NCI-H2029 (cell line): ENCODE measurements around the gene ZBED5.
A peak's percentile ranks its signal among the peaks of the same experiment; 100 is the strongest.
"Not testable (repeated sequence)": the region's sequence is repeated elsewhere in the genome, so short reads cannot be mapped to it uniquely, and the experiment has no call there.

Source experiments
- DNase-seq: peaks from one replicate; lab custom pipeline; 2025; lab: John Stamatoyannopoulos, UW

The ZBED5 gene

GRCh38 chr11:10838083-10838482 is 19.8 kb downstream of the ZBED5 start:
- DNase-seq = no peak

- DNase-seq = not testable (repeated sequence)
Measured at GRCh38 chr11:10836884-10837283, 21.0 kb downstream of the ZBED5 start.

- DNase-seq = no peak
Measured at GRCh38 chr11:10829139-10829538, 28.7 kb downstream of the ZBED5 start.

DNA sequence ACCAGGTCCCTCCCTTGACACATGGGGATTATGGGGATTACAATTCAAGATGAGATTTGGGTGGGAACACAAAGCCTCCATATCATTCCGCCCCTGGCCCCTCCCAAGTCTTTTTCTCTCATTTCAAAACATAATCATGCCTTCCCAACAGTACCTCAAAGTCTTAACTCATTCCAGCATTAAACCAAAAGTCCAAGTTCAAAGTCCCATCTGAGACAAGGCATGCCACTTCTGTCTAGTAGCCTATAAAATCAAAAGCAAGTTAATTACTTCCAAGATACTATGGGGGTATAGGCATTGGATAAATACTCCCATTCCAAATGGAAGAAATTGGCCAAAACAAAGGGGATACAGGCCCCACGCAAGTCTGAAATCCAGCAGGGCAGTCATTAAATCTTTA is 29.5 kb downstream of the ZBED5 start:
- DNase-seq = no peak

DNA sequence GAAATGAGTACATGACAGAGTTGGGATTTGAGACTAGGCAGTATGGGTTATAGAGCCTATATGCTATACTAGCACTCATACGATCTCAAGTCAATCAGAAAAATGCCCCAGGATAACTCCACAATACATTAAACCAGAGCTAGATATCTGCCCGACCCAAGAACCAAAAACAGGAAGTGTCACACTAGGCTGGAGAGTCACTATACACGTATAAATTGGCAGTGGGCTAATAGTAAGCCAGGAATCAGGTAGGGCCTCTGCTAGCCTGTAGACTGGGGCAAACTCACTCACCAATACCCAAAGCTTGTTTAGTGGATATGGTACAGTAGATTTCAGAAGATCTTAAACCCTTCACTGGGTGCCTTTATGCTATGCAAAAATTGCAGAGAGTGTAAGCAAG is 33.0 kb downstream of the ZBED5 start:
- DNase-seq = no peak

DNA sequence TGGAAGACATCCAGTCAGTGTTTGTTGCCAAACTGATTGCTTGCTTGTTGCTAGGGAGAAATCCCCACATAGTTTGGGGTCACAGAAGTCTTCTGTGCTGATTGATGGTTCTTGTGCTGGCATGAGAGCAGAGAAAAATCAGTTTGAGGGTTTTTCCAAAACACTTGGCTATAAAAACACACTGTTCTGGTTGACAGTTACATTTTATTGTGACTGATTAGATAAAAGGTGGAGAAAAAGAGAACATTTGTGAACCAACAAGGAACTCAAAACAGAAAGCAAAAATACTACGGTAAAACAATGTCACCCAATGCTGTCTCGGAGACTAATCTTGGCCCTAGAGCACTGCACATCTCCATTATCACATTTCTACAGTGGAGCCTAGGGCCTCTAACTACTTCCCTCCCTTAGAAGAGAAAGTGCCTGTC is 34.7 kb downstream of the ZBED5 start:
- no peak for DNase-seq

DNA sequence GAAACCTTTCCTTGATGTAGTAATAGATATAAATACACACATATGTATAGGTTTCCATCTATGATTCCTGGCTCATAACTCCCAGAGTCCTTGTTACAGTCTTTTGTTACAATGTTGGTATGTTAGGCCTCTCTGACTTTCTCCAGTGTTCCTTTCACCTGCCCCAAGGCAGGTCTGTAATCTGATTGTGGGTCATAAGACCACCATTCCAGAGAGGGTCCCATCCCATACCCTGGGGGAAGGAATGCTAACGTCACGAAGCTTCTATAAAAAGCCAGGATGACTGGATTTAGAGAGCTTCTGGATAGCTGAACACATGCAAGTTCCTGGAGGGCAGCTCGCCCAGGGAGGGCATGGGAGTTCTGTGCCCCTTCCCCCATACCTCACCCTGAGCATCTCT is 35.4 kb downstream of the ZBED5 start:
- DNase-seq = not testable (repeated sequence)

DNA sequence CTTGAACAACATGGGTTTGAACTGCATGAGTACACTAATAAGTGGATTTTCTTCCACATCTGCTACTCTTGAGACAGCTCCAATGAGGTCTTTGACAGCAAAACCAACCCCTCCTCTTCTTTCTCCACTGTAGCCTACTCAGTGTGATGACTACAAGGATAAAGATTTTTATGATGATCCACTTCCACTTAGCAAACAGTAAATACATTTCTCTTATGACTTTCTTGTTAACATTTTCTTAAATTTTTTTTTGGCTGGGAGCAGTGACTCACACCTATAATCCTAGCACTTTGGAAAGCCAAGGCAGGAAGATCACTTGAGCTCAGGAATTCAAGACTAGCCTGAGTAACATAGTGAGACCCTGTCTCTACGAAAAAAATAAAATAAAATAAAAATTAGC is 39.3 kb downstream of the ZBED5 start:
- no peak for DNase-seq

DNA sequence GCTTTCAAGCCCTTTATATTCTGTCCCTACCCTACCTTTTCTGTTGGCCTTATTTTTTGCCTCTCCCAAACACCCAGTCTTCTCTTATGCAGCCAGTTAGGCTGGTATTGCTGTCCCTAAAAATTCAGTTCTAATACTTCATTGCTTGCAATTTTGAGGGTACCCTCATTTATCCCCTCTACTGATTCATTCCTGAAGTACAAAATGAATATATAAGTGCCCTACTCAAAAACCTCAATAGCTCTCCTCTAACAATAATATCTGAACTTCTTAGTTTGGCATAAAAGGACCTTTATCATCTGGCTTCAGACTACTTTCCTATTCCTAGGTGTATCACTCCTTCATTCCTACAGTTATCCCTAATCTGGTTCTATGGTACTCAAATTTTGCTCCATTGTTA is 43.9 kb downstream of the ZBED5 start:
- no peak for DNase-seq

DNA sequence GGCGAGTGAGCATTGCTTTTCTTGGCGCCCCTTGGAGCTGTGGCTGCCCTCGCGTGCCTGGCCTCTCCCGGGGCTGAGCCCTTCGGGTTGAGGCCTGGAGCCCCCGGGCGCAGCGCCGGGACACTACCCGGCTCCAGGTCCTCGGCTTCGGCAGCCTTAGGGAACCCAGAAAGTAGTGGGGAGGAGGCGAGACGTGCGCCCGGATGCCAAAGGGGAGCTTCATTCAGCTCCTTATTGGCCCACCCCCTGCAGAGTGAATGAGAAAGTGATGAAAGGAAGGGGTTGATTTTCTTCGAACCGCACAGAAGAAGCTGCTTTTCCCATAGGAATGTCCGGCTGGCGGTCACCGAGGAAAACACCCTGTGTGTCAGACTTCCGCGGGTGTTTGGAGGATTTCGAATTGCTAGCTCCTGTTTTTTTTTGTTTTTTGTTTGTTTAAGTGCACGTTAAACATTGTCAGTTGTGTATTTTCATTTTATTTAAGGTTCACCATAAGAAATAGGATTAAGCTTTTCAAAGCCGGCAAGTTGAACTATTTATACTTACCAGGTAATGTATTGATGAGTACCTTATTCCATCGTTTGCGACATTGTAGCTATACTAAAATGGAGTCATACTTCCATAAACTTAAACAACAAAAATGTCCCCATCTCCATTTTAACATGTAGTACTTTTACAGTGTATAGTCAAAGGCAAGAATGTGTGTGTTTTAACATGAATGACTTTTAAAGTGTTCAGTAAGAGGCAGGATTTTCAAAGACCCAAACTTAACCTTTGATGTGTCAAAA is 48.3 kb downstream of the ZBED5 start:
- DNase-seq = peak; percentile 29

DNA sequence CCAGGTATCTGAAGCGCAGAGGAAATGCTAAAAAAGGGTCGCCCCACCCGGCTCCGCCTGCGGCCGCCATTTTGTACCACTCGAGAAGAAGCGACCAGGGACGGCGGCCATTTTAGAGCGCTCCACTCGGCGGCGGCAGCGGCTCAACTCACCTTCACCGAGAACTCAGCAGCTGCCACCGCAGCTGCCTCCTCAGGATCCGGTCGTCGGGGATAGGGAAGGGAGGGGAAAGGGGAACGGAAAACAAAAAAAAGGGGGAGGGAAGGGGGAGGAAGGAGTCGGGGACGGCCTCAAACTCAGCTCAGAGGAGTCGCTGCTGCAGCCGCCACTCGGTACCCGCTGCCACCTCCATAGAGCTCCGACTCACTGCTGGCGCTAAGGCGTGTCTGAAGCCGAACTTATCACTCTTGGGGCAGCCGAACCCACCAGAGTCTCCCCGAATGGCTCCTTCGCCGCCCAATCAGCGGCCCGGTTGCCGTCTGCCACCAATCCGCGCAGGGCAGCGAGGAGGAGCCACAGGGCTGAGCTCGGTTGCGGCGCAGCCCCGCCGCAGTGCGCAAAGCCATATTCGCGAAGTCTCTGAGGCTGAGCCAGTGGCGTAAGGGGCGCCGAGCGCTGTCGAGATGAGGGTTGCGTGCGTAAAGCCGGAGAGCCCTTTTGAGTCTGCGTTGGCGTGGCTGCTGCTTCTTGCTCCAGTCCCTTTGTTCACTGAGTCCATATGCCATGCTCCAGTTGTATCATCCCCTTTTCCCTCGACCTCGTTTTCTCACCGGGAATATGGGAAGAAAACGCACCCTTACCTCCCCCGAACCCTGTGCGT is 49.1 kb downstream of the ZBED5 start, which contains the start of gene EIF4G2:
Gene EIF4G2 (minus strand): TSS at position 374 of the 820 bp plus-strand sequence.
- peak; percentile 98 for DNase-seq

DNA sequence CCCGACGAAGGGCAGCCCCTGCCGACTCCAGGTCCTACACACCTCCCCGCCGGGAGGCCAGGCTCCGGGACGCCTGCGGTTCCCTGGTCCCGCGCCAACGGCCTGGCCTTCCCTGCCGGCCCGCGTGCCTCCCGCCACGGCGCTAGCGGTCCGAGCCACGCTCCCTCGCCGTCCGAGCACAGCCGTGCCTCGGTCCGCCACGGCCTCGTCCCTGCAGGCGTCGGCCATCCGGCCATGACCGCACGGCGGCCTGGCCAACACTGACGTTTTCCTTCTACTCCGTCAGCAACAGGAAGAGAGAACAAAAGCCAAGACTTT is 49.7 kb downstream of the ZBED5 start:
- no peak for DNase-seq

GRCh38 chr11:10807493-10808234 is 50.2 kb downstream of the ZBED5 start:
- peak; percentile 69 for DNase-seq

DNA sequence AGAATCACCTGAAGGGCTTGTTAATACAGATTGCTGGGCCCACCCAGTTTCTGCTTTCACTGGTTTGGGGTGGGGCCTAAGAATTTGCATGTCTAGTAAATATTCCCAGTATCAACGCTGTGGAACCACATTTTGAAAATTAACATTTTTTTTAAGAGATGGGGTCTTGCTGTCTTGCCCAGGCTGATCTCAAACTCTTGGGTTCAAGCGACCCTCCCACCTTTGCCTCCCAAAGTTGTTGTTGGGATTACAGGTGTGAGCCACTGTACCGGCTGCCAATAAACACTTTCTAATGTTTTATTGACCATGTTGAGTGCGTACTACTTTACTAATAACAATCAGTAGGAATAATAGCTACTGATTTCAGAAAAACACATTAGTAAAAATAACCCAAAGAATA is 51.6 kb downstream of the ZBED5 start:
- DNase-seq = no peak

DNA sequence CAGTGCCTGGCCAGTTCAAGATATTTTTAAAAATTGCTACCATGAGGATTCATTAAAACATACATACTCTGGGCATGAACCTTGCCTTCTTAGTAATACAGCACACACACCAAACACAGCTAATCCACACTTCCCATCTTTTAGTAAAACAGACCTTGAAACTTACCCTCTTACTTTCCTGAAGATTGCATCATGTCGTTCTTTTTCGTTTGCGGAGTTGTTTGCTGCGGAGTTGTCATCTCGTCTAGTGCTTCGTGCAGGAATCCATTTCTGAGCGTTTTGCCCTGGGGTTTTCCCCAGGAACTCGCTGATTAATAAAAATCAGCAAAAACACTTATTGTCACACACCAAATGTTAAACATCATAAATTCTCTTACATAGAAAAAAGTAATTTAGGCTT is 52.1 kb downstream of the ZBED5 start:
- DNase-seq = no peak

GRCh38 chr11:10803676-10804075 is 54.2 kb downstream of the ZBED5 start:
- DNase-seq = no peak
